H9 (cell line): ENCODE results near the gene CD84. TPM values are rescaled to one million over a fixed set of nuclear protein-coding genes. Genes with fewer than 3 reads are reported as not detected.

Experiments used
- DNase-seq: peaks from one replicate; pipeline ENCODE4 v3.0.0-alpha.2; 2017
- H2AFZ ChIP-seq: one replicate; pipeline ENCODE4 v1.6.1; 2013; ENCODE audit warnings: mild to moderate bottlenecking, low read length, control low read depth, moderate library complexity
- H2AK5ac ChIP-seq: 2 replicates; pipeline ENCODE4 v1.6.1; 2013; ENCODE audit warnings: low read length, control low read depth, mixed read lengths; ENCODE audit not compliant: insufficient read length
- H2BK120ac ChIP-seq: one replicate; pipeline ENCODE4 v1.6.1; 2013; ENCODE audit warnings: low read depth, mild to moderate bottlenecking, low read length, control low read depth, inconsistent platforms; ENCODE audit not compliant: poor library complexity, severe bottlenecking
- H2BK12ac ChIP-seq: 2 replicates; pipeline ENCODE4 v1.6.1; 2013; ENCODE audit warnings: low read length, control low read depth, mixed read lengths, low read depth; ENCODE audit not compliant: insufficient read length
- H2BK15ac ChIP-seq: 2 replicates; pipeline ENCODE4 v1.6.1; 2013; ENCODE audit warnings: low read depth, low read length, control low read depth
- H2BK20ac ChIP-seq: one replicate; pipeline ENCODE4 v1.6.1; 2013; ENCODE audit warnings: low read depth, mild to moderate bottlenecking, low read length, control low read depth, inconsistent platforms; ENCODE audit not compliant: poor library complexity, severe bottlenecking
- H2BK5ac ChIP-seq: 2 replicates; pipeline ENCODE4 v1.6.1; 2013; ENCODE audit warnings: low read length, control low read depth, mixed read lengths; ENCODE audit not compliant: insufficient read length
- H3K14ac ChIP-seq: 2 replicates; pipeline ENCODE4 v1.6.1; 2013; ENCODE audit warnings: low read length, control low read depth; ENCODE audit not compliant: insufficient read depth
- H3K18ac ChIP-seq: 2 replicates; pipeline ENCODE4 v1.6.1; 2013; ENCODE audit warnings: low read depth, mild to moderate bottlenecking, mixed read lengths, low read length, control low read depth; ENCODE audit not compliant: insufficient read length
- H3K23ac ChIP-seq: 2 replicates; pipeline ENCODE4 v1.6.1; 2013; ENCODE audit warnings: low read length, control low read depth, mixed read lengths, low read depth; ENCODE audit not compliant: insufficient read length
- H3K23me2 ChIP-seq: 2 replicates; pipeline ENCODE4 v1.6.1; 2013; ENCODE audit warnings: low read depth, mild to moderate bottlenecking, mixed read lengths, low read length, control low read depth; ENCODE audit not compliant: insufficient read length, poor library complexity, severe bottlenecking
- H3K27ac ChIP-seq: 2 replicates; pipeline ENCODE4 v1.5.1; 2013; ENCODE audit warnings: low read length, control low read depth, mixed read lengths, low read depth; ENCODE audit not compliant: insufficient read length
- H3K27me3 ChIP-seq: 2 replicates; pipeline ENCODE4 v1.6.1; 2013; ENCODE audit warnings: low read length, control low read depth, inconsistent platforms; ENCODE audit not compliant: insufficient read depth
- H3K4ac ChIP-seq: 2 replicates; pipeline ENCODE4 v1.6.1; 2013; ENCODE audit warnings: low read depth, mild to moderate bottlenecking, control low read depth, inconsistent platforms, low read length, moderate library complexity
- H3K4me1 ChIP-seq: 2 replicates; pipeline ENCODE4 v1.6.1; 2013; ENCODE audit warnings: low read length, control low read depth, inconsistent platforms; ENCODE audit not compliant: insufficient read depth
- H3K4me2 ChIP-seq: 2 replicates; pipeline ENCODE4 v1.6.1; 2013; ENCODE audit warnings: low read length, control low read depth, mixed read lengths; ENCODE audit not compliant: insufficient read length, insufficient read depth
- H3K56ac ChIP-seq: 2 replicates; pipeline ENCODE4 v1.6.1; 2013; ENCODE audit warnings: low read depth, mild to moderate bottlenecking, mixed read lengths, low read length, control low read depth; ENCODE audit not compliant: insufficient read length
- H3K79me1 ChIP-seq: 2 replicates; pipeline ENCODE4 v1.6.1; 2013; ENCODE audit warnings: low read depth, mild to moderate bottlenecking, moderate library complexity, low read length, control low read depth, inconsistent platforms; ENCODE audit not compliant: insufficient read depth, poor library complexity, severe bottlenecking
- H3K79me2 ChIP-seq: 2 replicates; pipeline ENCODE4 v1.6.1; 2013; ENCODE audit warnings: low read length, control low read depth, inconsistent platforms; ENCODE audit not compliant: insufficient read depth
- H3K9ac ChIP-seq: 2 replicates; pipeline ENCODE4 v1.6.1; 2013; ENCODE audit warnings: low read length, control low read depth, mixed read lengths; ENCODE audit not compliant: insufficient read length; ENCODE audit errors: extremely low read depth
- H3K9me3 ChIP-seq: one replicate; pipeline ENCODE4 v1.6.1; 2013; ENCODE audit warnings: low read depth, low read length, inconsistent platforms; ENCODE audit not compliant: control insufficient read depth
- H3T11ph ChIP-seq: one replicate; pipeline ENCODE4 v1.6.1; 2013; ENCODE audit warnings: mild to moderate bottlenecking, low read length, control low read depth, inconsistent platforms
- H4K20me1 ChIP-seq: one replicate; pipeline ENCODE4 v1.6.1; 2013; ENCODE audit not compliant: control insufficient read depth, insufficient read length, insufficient read depth
- H4K5ac ChIP-seq: 2 replicates; pipeline ENCODE4 v1.6.1; 2013; ENCODE audit warnings: low read depth, mild to moderate bottlenecking, mixed read lengths, low read length, control low read depth; ENCODE audit not compliant: insufficient read length
- H4K8ac ChIP-seq: replicated peaks from 2 replicates; pipeline ENCODE4 v1.6.1; 2013; ENCODE audit warnings: low read length, control low read depth, mixed read lengths, low read depth; ENCODE audit not compliant: insufficient read length
- H4K91ac ChIP-seq: 2 replicates; pipeline ENCODE4 v1.6.1; 2013; ENCODE audit warnings: low read depth, mild to moderate bottlenecking, moderate library complexity, mixed read lengths, low read length, control low read depth; ENCODE audit not compliant: insufficient read length
- H3K27ac Mint-ChIP-seq, 3 experiments: 2 replicates in 2 of 3; 3 replicates in 1 of 3; pipeline ENCODE4 v1.8.0; 2020 to 2021; ENCODE audit warnings: mixed read lengths in 3 of 3, mild to moderate bottlenecking in 1 of 3, moderate library complexity in 1 of 3
- H3K27me3 Mint-ChIP-seq: 2 replicates; pipeline ENCODE4 v1.8.0; 2021; ENCODE audit warnings: low read depth, mild to moderate bottlenecking, moderate library complexity, mixed read lengths
- H3K36me3 Mint-ChIP-seq, 3 experiments: 2 replicates in 2 of 3; 3 replicates in 1 of 3; pipeline ENCODE4 v1.8.0; 2020 to 2021; ENCODE audit warnings: low read depth in 3 of 3, mixed read lengths in 3 of 3; ENCODE audit not compliant: insufficient read depth in 1 of 3
- H3K4me1 Mint-ChIP-seq, 2 experiments: 2 replicates each; pipeline ENCODE4 v1.8.0; 2020; ENCODE audit warnings: mixed read lengths in 2 of 2
- H3K4me3 Mint-ChIP-seq, 2 experiments: 2 replicates in 1 of 2; 3 replicates in 1 of 2; pipeline ENCODE4 v1.8.0; 2020 to 2021; ENCODE audit warnings: mild to moderate bottlenecking in 2 of 2, mixed read lengths in 2 of 2, moderate library complexity in 1 of 2
- H3K9me3 Mint-ChIP-seq, 2 experiments: 2 replicates in 1 of 2; 3 replicates in 1 of 2; pipeline ENCODE4 v1.8.0; 2020; ENCODE audit warnings: mild to moderate bottlenecking in 2 of 2, mixed read lengths in 2 of 2, moderate library complexity in 1 of 2
- WGBS: extraction: QIAGEN DNeasy Blood & Tissue Kit; methylation state at CpG from one replicate; pipeline ENCODE4 v1.1.7; 2013; ENCODE audit warnings: missing lambda C conversion rate, low lambda C conversion rate, mixed read lengths; ENCODE audit not compliant: insufficient read length; ENCODE audit errors: extremely low coverage; 5-methylcytosine and 5-hydroxymethylcytosine counted together
- total RNA-seq: library from RNA; stranded (reverse); gene quantifications from 2 replicates; pipeline ENCODE4 v1.2.1, GENCODE V29; 2021
- TF ChIP-seq, protein P1 (sequence below): fragments of 200-600 bp; sonication (generic); conservative IDR thresholded peaks from 3 replicates; pipeline ENCODE4 v1.8.0; 2021; ENCODE audit warnings: antibody characterized with exemption, mild to moderate bottlenecking

Gene CD84
- total RNA-seq, 1 experiment from 2014 or later: not detected

DNA sequence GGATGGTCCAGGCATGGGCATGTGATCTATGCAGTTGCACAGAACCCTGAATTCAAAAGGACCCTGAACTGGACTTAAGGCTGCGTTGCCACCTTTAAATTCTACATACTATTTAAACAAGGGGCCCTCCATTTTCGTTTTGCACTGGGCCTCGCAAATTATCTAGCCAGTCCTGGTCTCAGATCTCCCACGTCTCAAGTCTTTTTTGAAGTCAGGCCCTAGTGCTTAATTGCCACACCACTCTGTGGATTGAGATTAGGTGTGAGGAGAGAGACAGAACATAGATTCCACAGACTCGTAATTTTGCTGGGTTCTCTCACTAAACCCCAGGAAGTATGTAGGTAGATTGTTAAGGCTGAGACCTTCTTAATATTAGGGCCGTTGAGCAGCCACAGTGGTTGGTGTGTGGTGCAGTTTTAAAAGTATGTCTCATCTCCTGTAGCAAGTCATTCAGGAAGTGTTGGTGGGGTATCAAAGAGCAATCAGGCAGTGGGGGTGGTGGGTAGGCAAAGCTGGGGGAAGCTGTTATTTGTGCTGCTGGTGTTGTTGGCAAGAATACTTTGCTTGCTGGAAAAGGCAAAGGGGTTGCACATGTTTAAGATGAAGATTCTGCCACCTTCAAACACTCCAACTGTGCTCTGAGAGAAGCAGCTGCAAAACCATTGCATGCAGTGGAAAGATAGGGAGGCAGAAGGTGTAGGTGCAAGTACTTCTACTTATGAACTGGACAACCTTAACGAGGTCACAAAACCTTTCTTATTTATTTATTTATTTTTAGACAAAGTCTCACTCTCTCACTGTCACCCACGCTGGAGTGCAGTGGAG lies 11.2 kb downstream of the CD84 start:
- H3K4ac ChIP-seq: no peak overlapping the region
- no peak overlapping the region for H2BK20ac ChIP-seq
- no peaks in the 10 kb centered on the region for H3K79me2 ChIP-seq
- H3K4me3 Mint-ChIP-seq: no peak overlapping the region
- no CpG with 5 or more reads among the region's 8 CpGs for WGBS
- no peak overlapping the region for H2AFZ ChIP-seq
- H3K14ac ChIP-seq: no peak overlapping the region
- H3K56ac ChIP-seq: no peak overlapping the region
- no peaks in the 10 kb centered on the region for H4K20me1 ChIP-seq
- no peak overlapping the region for H4K8ac ChIP-seq
- H2BK12ac ChIP-seq: no peak overlapping the region
- TF ChIP-seq, protein P1, sequence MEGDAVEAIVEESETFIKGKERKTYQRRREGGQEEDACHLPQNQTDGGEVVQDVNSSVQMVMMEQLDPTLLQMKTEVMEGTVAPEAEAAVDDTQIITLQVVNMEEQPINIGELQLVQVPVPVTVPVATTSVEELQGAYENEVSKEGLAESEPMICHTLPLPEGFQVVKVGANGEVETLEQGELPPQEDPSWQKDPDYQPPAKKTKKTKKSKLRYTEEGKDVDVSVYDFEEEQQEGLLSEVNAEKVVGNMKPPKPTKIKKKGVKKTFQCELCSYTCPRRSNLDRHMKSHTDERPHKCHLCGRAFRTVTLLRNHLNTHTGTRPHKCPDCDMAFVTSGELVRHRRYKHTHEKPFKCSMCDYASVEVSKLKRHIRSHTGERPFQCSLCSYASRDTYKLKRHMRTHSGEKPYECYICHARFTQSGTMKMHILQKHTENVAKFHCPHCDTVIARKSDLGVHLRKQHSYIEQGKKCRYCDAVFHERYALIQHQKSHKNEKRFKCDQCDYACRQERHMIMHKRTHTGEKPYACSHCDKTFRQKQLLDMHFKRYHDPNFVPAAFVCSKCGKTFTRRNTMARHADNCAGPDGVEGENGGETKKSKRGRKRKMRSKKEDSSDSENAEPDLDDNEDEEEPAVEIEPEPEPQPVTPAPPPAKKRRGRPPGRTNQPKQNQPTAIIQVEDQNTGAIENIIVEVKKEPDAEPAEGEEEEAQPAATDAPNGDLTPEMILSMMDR: no peak
- H3K9ac ChIP-seq: no peak overlapping the region
- H3K79me1 ChIP-seq: no peaks in the 10 kb centered on the region
- H3K9me3 ChIP-seq: no peaks in the 10 kb centered on the region
- DNase-seq: no peak
- peaks cover 0 to 4% (median 0%) of the 10 kb centered on the region in 3 experiments; a peak in 2 of 7 replicates for H3K36me3 Mint-ChIP-seq
- no peak overlapping the region for H3K18ac ChIP-seq
- no peak overlapping the region for H4K91ac ChIP-seq
- peaks cover 3% of the 10 kb centered on the region; the same call in 1 of the 2 replicates for H3K27me3 Mint-ChIP-seq
- no peak overlapping the region for H2BK5ac ChIP-seq
- no peak overlapping the region for H3K27ac Mint-ChIP-seq
- H4K5ac ChIP-seq: no peak overlapping the region
- H2BK120ac ChIP-seq: no peak overlapping the region
- no peaks in the 10 kb centered on the region for H3K27me3 ChIP-seq
- H3K27ac ChIP-seq: no peak overlapping the region
- no peaks in the 10 kb centered on the region for H3K23me2 ChIP-seq
- peaks cover 4 to 5% of the 10 kb centered on the region in 2 experiments; a peak in 2 of 5 replicates for H3K9me3 Mint-ChIP-seq
- no peak overlapping the region for H3K4me2 ChIP-seq
- no peak overlapping the region for H3T11ph ChIP-seq
- H3K23ac ChIP-seq: no peak overlapping the region
- no peak overlapping the region for H2BK15ac ChIP-seq
- no peaks in the 10 kb centered on the region for H3K4me1 ChIP-seq
- H2AK5ac ChIP-seq: no peak overlapping the region
- no peaks in the 10 kb centered on the region for H3K4me1 Mint-ChIP-seq
